Activated B cell treated with CpG ODN at 0.5 μM for 24 hours (primary cell): ENCODE results near the gene ALDH1A2. TPM values are rescaled to one million over a fixed set of nuclear protein-coding genes. Genes with fewer than 3 reads are reported as not detected.

Source experiments
- ATAC-seq: fragments of 200-7000 bp; cut with Tn5 transposase; one replicate; pipeline ENCODE4 v1.10.0; 2021; ENCODE audit warnings: low read depth, mild to moderate bottlenecking, moderate library complexity
- CTCF ChIA-PET: fragments of 350-600 bp; sonication (Branson Sonifier 250); formaldehyde crosslinking; loops from one replicate; lab custom pipeline; 2021; ENCODE audit warnings: antibody characterized with exemption; lab: Charles Lee
- POLR2A ChIA-PET: fragments of 350-600 bp; sonication (Branson Sonifier 250); formaldehyde crosslinking; loops from one replicate; lab custom pipeline; 2021; ENCODE audit warnings: antibody characterized with exemption; lab: Charles Lee
- DNase-seq: peaks from one replicate; pipeline ENCODE4 v3.0.0; 2022
- H3K27ac Mint-ChIP-seq: one replicate; pipeline ENCODE4 v1.8.0; 2020; ENCODE audit warnings: mixed read lengths
- H3K27me3 Mint-ChIP-seq: one replicate; pipeline ENCODE4 v1.8.0; 2021; ENCODE audit warnings: mixed read lengths
- H3K36me3 Mint-ChIP-seq: one replicate; pipeline ENCODE4 v1.8.0; 2021; ENCODE audit warnings: low read depth, mixed read lengths
- H3K4me1 Mint-ChIP-seq: one replicate; pipeline ENCODE4 v1.8.0; 2021; ENCODE audit warnings: mixed read lengths
- H3K4me3 Mint-ChIP-seq: one replicate; pipeline ENCODE4 v1.8.0; 2020; ENCODE audit warnings: mild to moderate bottlenecking, mixed read lengths
- H3K9me3 Mint-ChIP-seq: one replicate; pipeline ENCODE4 v1.8.0; 2020; ENCODE audit warnings: mixed read lengths
- intact Hi-C: fragments of 100-400 bp; cut with micrococcal nuclease; formaldehyde crosslinking; loops from one replicate; pipeline ENCODE4 v1.15.1; 2024
- total RNA-seq: library from RNA; stranded (reverse); gene quantifications from 2 replicates; pipeline ENCODE4 v1.2.3, GENCODE V29; 2022
- TF ChIP-seq, protein P1 (sequence below): fragments of 200-600 bp; IDR thresholded peaks from one replicate; pipeline ENCODE4 v1.8.0; 2022; ENCODE audit warnings: antibody characterized with exemption, mild to moderate bottlenecking

ALDH1A2 gene
- total RNA-seq, 1 donor from 2014 or later, result not detected

DNA sequence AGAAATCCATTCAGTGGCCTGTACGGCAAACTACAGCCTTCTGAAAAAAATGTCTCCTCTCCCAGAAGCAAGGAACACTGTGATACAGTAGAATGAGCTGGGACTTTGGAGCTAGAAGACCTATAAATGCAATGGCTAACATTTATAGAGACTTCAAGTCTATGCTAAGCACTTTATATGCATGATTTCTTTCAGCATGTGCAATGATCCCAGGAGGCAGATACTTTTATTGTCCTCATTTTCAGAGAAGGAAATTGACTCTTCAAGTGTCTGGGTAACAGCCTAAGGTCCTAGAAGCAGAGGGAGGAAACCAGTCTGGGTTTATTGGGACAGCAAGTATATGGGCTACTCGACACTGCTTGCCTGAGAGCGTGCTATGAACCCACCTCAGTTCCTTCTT is 140.9 kb downstream of the ALDH1A2 start:
- CTCF ChIA-PET, result no interaction called here
- TF ChIP-seq, protein P1, sequence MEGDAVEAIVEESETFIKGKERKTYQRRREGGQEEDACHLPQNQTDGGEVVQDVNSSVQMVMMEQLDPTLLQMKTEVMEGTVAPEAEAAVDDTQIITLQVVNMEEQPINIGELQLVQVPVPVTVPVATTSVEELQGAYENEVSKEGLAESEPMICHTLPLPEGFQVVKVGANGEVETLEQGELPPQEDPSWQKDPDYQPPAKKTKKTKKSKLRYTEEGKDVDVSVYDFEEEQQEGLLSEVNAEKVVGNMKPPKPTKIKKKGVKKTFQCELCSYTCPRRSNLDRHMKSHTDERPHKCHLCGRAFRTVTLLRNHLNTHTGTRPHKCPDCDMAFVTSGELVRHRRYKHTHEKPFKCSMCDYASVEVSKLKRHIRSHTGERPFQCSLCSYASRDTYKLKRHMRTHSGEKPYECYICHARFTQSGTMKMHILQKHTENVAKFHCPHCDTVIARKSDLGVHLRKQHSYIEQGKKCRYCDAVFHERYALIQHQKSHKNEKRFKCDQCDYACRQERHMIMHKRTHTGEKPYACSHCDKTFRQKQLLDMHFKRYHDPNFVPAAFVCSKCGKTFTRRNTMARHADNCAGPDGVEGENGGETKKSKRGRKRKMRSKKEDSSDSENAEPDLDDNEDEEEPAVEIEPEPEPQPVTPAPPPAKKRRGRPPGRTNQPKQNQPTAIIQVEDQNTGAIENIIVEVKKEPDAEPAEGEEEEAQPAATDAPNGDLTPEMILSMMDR, result no peak
- H3K27ac Mint-ChIP-seq, result no peak overlapping the region

DNA sequence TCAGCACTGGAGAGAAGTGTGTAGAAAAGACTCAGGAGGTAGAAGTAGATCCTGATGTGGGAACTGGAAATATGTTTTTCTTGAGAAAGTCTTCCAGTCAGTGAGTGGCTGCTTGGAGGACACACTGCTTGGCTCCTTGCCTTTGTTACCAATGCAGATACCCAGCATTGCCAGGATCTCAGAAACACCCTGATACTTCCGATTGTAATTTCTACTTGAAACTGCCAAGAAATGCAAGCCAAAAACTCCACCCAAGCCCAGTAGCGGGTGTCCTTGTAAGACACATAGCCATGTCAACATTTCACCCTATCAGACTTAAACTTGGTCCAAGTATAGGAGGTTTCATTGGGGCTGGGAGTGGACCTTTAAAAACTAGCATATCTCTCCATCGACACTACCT is 141.8 kb downstream of the ALDH1A2 start:
- H3K27me3 Mint-ChIP-seq, result peaks cover 3% of the 10 kb centered on the region
- ATAC-seq (no peak), DNase-seq (no peak)
- no peak overlapping the region for H3K4me3 Mint-ChIP-seq
- H3K36me3 Mint-ChIP-seq, result no peaks in the 10 kb centered on the region
- no peaks in the 10 kb centered on the region for H3K4me1 Mint-ChIP-seq
- TF ChIP-seq, protein P1, result no peak
- no peak overlapping the region for H3K27ac Mint-ChIP-seq
- CTCF ChIA-PET, result no interaction called here
- peaks cover 2% of the 10 kb centered on the region for H3K9me3 Mint-ChIP-seq
- POLR2A ChIA-PET, result no interaction called here
- intact Hi-C loops, result no loop called here

More for the DNA sequence above, 140.9 kb downstream of the ALDH1A2 start:
- peaks cover 5% of the 10 kb centered on the region for H3K27me3 Mint-ChIP-seq
- no peak for DNase-seq
- no peak for ATAC-seq
- POLR2A ChIA-PET, result no interaction called here
- H3K4me1 Mint-ChIP-seq, result no peaks in the 10 kb centered on the region
- peaks cover 4% of the 10 kb centered on the region for H3K9me3 Mint-ChIP-seq
- intact Hi-C loops, result no loop called here
- H3K36me3 Mint-ChIP-seq, result no peaks in the 10 kb centered on the region
- H3K4me3 Mint-ChIP-seq, result no peak overlapping the region

DNA sequence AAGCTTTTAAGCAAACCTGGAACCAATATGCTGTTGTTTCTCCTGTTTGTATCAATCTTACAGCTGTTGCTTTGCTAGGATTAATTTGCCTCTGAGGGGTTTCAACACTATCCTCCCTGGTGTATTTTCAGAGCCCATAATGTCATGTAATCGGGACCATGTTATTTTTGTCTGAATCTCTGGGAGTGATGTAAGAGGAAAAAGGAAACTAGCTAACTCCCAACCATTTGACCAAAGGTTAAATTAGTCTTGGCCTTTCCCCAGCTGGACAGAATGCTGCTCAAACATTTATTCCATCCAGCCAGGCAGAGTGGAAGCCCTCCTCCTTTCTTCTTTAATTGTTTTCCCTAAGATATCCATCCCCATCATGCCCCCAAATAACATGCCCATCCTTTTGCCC is 142.2 kb downstream of the ALDH1A2 start:
- Mint-ChIP-seq H3K9me3 (no peaks in the 10 kb centered on the region), H3K36me3 (no peaks in the 10 kb centered on the region), H3K27me3 (no peaks in the 10 kb centered on the region), H3K27ac (no peak overlapping the region), H3K4me1 (no peaks in the 10 kb centered on the region), H3K4me3 (no peak overlapping the region)
- ATAC-seq (no peak), DNase-seq (no peak)
- intact Hi-C loops, result no loop called here
- TF ChIP-seq, protein P1, result no peak
- ChIA-PET CTCF (no interaction called here), POLR2A (no interaction called here)

DNA sequence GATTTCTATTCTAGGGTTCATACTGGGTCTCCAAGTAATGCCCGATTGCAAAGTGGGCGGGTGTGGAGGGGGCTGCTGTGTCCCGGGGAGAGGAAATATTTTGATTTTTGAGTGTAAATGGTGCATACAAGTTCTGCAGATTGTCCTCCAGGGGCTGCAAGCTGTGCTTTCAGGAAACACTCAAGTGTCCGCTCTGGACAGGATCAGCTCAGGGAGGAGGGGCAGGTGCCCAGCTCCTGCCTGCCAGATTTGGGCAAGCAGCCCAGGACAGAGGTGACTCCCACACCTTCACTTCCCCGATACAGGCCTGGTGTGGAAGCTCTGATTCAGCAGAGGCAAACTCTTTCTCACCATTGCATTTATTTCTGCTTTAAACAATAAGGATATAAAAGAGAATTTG is 142.7 kb downstream of the ALDH1A2 start:
- H3K4me1 Mint-ChIP-seq, result no peaks in the 10 kb centered on the region
- H3K9me3 Mint-ChIP-seq, result no peaks in the 10 kb centered on the region
- ChIA-PET POLR2A (no interaction called here), CTCF (no interaction called here)
- ATAC-seq (no peak), DNase-seq (no peak)
- TF ChIP-seq, protein P1, result no peak
- no peak overlapping the region for H3K4me3 Mint-ChIP-seq
- H3K36me3 Mint-ChIP-seq, result no peaks in the 10 kb centered on the region
- no peaks in the 10 kb centered on the region for H3K27me3 Mint-ChIP-seq
- intact Hi-C loops, result no loop called here
- no peak overlapping the region for H3K27ac Mint-ChIP-seq

DNA sequence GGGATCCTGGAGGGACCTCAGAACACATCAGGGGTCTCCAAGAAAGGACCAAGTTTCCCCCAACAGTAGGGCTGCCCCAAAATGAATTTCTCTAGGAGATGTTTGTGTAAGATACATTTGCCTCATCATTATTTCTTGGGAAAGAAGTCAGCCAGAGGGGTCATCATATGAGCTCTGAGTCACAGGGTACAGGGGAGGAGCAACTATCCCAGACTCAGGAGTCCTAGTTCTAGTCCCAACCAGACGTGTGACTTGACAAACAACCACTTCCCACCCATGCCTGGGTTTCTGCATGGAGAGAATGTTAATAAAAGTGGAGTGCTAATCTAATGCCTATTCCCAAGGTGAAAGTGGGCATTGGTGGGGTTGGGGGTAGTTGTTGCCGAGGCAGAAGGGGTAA is 144.1 kb downstream of the ALDH1A2 start:
- ChIA-PET POLR2A (no interaction called here), CTCF (no interaction called here)
- peaks cover 3% of the 10 kb centered on the region for H3K27me3 Mint-ChIP-seq
- no peak overlapping the region for H3K4me3 Mint-ChIP-seq
- no peaks in the 10 kb centered on the region for H3K9me3 Mint-ChIP-seq
- ATAC-seq (no peak), DNase-seq (no peak)
- intact Hi-C loops, result no loop called here
- H3K36me3 Mint-ChIP-seq, result no peaks in the 10 kb centered on the region
- H3K27ac Mint-ChIP-seq, result no peak overlapping the region
- no peaks in the 10 kb centered on the region for H3K4me1 Mint-ChIP-seq
- TF ChIP-seq, protein P1, result no peak
